ENCODE measurements around the gene PPM1M.

GRCh38 chr3:52237657-52238172 lies 7.8 kb upstream of the PPM1M start:
- TF ChIP-seq POLR2AphosphoS5 (IDR thresholded peaks at IDR 0.05) = peak in 1 of 3 donors; percentile 36
- TF ChIP-seq POLR2A (IDR thresholded peaks at IDR 0.05) = no peak
- TF ChIP-seq CTCF (IDR thresholded peaks at IDR 0.05) = no peak
- no peak for TF ChIP-seq EP300 (IDR thresholded peaks at IDR 0.05; ENCODE audit: low read depth)

Data from transverse colon (tissue), 4 donors.